ENCODE data around the gene PAXX.
"Not testable (repeated sequence)": the region's sequence is repeated elsewhere in the genome, so short reads cannot be mapped to it uniquely, and the experiment has no call there.

Gene PAXX

GRCh38 chr9:137019891-137020683, 27.9 kb downstream of the PAXX start:
- no peak for FAIRE-seq

- FAIRE-seq: no peak
These were observed 28.7 kb downstream of the PAXX start for GRCh38 chr9:137020771-137021567.

GRCh38 chr9:137021568-137021978, 29.4 kb downstream of the PAXX start:
- no peak for FAIRE-seq

GRCh38 chr9:137021979-137022661, 29.9 kb downstream of the PAXX start:
- FAIRE-seq: peak; percentile 41

- no peak for FAIRE-seq
These were observed 30.4 kb downstream of the PAXX start for GRCh38 chr9:137022662-137023008.

- FAIRE-seq: no peak
These were observed 30.9 kb downstream of the PAXX start for GRCh38 chr9:137023157-137023556.

GRCh38 chr9:137023583-137023991, 31.4 kb downstream of the PAXX start:
- FAIRE-seq: no peak

- no peak for FAIRE-seq
These were observed 33.3 kb downstream of the PAXX start for GRCh38 chr9:137025517-137025966.

GRCh38 chr9:137026384-137026783, 34.2 kb downstream of the PAXX start:
- FAIRE-seq: no peak

GRCh38 chr9:137026828-137027227, 34.6 kb downstream of the PAXX start:
- no peak for FAIRE-seq

GRCh38 chr9:137027369-137028262, 35.4 kb downstream of the PAXX start, which contains the start of gene ABCA2:
Gene ABCA2 (minus strand): TSS chr9:137028237. CDS start chr9:137028140, 97 bp downstream.
- no peak for FAIRE-seq

GRCh38 chr9:137028263-137029057, 36.2 kb downstream of the PAXX start:
- FAIRE-seq: no peak

GRCh38 chr9:137029058-137029936, 37.1 kb downstream of the PAXX start:
- FAIRE-seq: no peak

GRCh38 chr9:137030006-137030405, 37.8 kb downstream of the PAXX start:
- no peak for FAIRE-seq

- no peak for FAIRE-seq
These were observed 38.6 kb downstream of the PAXX start for GRCh38 chr9:137030538-137031527.

GRCh38 chr9:137031904-137032640, 39.9 kb downstream of the PAXX start, which contains the start of gene FUT7:
Gene FUT7 (minus strand): TSS chr9:137032088. CDS start chr9:137031991, 97 bp downstream.
- no peak for FAIRE-seq

GRCh38 chr9:137032858-137033257, 40.6 kb downstream of the PAXX start:
- FAIRE-seq: no peak

- FAIRE-seq: not testable (repeated sequence)
These were observed 41.3 kb downstream of the PAXX start for GRCh38 chr9:137033481-137033880.
